HG03378 (cell line): ENCODE measurements around the gene WDR62.

Experiments
- ATAC-seq: cut with Tn5 transposase; IDR thresholded peaks from one replicate; pipeline ENCODE4 v1.9.1; 2021; ENCODE audit warnings: mild to moderate bottlenecking, moderate library complexity; ENCODE audit not compliant: unreplicated experiment

Gene WDR62

GRCh38 chr19:36139473-36140303 is 85.0 kb downstream of the WDR62 start, which contains the start of gene CAPNS1:
Gene CAPNS1 (plus strand): TSS chr19:36140066. CDS start chr19:36141012, 946 bp downstream.
- ATAC-seq, result peak; percentile 77

GRCh38 chr19:36140304-36141038 is 85.8 kb downstream of the WDR62 start:
- ATAC-seq, result no peak

DNA sequence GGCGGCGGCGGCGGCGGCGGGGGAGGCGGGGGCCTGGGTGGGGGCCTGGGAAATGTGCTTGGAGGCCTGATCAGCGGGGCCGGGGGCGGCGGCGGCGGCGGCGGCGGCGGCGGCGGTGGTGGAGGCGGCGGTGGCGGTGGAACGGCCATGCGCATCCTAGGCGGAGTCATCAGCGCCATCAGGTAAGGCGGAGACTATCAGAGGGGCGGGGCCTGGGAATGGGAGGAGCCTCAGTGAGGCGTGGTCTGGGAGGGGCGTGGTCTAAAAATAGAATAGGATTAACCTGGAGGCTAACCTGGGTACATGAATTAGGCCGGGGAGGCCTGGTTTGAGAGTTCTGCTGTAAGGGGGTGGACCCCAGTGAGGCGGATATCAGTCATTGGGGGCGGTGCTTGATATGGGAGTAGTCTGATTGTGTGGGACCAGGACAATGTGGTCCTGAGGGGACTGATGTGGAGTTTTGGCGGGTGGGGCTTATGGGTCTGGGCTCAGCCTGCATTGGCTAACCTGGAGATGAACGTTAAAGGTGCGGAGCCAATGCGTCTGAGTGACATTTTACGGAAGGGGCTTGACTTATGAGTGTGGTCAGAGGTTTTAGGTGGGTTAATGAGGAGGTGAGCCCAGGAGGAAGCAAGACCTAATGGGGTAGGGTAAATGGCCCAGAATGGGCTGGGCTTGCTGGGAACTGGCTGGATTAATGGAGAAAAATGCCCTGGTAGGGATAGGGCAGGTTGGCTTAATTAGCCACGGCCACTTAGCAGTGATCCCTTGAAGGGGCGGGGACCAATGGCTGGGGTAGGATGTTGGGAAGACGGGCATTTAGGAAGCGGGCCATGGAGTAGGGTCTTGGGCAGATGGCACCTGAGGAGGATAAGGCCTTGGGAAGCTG is 86.6 kb downstream of the WDR62 start:
- ATAC-seq, result peak; percentile 44

- no peak for ATAC-seq
Observed at GRCh38 chr19:36142046-36142445, 87.3 kb downstream of the WDR62 start.

DNA sequence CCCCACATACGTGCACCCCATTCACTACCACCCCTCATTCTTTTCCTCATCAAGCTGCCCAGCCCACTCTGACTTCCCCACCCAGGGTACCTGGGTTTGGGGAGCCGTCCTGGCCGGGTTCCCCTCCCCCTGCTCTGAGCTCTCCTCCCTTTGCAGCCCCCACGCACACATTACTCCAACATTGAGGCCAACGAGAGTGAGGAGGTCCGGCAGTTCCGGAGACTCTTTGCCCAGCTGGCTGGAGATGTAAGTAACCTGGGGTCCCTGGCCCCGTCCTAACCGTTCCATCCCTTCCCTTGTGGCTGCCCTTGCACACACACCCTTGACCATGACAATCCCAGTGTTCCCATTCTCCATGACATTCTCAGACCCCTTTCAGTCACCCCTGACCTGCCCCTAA is 87.8 kb downstream of the WDR62 start:
- ATAC-seq, result no peak

DNA sequence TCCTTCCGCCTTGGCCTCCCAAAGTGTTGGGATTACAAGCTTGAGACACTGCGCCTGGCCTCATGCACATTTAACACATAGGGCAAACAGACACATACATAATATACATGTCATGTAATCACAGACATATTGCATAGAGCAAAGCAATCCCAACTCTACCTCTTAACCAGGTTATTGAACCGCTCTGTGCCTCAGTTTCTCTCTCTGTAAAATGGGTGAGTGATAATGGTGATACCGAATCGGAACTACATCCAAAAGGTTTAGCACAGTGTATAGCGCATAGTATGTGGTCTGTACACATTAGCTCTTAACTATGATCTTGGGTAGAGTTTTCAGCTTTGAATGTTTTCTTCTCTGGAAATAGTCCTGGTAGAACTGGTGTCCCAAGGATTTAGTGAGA is 89.9 kb downstream of the WDR62 start:
- ATAC-seq, result no peak

DNA sequence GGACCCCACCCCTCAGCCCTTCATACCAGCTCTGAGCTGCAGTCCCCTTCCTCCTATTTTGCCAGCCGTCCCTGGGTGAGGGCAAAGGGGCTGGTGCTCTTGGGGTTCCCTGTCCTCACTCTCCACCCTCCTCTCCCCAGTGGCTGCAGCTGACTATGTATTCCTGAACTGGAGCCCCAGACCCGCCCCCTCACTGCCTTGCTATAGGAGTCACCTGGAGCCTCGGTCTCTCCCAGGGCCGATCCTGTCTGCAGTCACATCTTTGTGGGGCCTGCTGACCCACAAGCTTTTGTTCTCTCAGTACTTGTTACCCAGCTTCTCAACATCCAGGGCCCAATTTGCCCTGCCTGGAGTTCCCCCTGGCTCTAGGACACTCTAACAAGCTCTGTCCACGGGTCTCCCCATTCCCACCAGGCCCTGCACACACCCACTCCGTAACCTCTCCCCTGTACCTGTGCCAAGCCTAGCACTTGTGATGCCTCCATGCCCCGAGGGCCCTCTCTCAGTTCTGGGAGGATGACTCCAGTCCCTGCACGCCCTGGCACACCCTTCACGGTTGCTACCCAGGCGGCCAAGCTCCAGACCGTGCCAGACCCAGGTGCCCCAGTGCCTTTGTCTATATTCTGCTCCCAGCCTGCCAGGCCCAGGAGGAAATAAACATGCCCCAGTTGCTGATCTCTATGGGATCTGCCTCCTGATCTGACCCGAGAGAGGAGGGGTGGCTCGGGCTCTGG is 95.1 kb downstream of the WDR62 start:
- ATAC-seq, result no peak

DNA sequence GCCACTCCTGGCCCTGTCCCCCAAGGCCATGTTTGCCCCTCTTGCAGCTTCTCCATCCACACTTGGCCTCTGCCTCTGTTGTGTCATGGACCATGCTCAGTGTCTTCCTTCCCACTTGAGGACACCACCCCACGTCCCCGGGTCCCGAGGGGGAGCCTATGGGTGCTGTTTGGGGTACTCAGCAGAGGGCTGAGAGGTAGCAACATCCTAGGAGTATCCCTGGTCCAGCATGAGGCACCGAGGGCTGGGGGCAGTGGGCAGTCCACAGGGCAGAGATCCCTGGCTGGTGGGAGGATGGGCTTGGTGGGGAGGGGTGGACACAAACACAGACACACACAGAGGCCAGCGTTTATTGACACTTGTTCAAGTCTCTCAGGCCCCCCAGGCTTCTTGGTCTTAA is 95.9 kb downstream of the WDR62 start:
- no peak for ATAC-seq

GRCh38 chr19:36151144-36152018 is 96.7 kb downstream of the WDR62 start:
- no peak for ATAC-seq

DNA sequence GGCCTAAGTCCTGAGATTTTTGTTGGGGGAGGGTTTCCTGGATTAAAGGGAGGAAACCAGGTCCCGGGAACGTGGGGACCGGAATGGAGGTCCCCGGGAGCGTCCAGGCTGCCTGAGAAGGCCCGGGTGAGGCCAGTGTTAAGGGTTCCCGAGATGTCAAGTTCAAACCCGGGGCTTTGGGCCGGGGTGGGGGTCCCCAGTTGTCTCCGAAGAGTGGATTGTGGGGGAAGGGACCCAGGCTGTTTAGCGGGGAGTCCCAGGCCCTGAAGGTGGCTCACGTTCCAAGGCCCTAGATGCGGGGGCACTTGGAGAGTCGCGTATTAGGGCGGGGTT is 97.3 kb downstream of the WDR62 start:
- ATAC-seq, result no peak

DNA sequence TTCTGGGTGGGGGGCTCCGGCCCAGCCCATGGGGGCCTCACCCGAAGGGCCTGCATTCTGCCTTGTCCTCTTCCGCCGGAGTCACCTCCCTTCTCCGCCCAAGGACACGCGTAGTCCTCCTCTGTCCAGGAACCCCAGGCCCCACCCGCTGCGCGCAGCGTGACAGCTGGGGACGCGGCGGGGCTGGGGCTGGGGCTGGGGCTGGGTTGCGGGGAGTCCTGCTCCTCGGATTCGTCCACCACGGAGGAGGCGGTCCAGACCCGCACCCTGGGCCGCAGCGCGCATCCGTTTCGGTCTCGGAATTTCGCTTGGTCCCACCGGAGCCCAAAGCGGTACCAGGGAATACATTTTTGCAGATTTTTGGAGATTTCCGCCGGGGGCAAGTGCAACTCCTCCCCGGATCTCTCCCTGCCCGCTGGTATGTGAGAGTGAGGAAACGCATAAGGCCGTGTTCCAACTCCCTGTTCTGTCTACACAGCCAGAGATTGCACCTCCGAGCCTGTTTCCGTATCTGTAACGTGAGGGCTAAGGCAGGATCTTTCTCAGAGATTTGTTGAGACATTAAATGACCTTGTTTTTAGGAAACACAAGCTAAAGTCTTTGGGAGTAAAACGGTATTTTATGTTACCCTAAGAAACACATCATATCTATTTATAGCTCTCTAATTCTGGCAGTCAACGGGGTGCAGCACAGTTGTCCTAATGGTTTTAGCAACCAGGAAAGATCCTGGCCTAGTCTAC is 97.8 kb downstream of the WDR62 start, which contains the start of gene COX7A1:
COX7A1 (minus strand) TSS at position 96 of the 740 bp plus-strand sequence; CDS start at position 56, 40 bp downstream.
- ATAC-seq, result no peak

- no peak for ATAC-seq
Observed at GRCh38 chr19:36153126-36153525, 98.4 kb downstream of the WDR62 start.
